WTC11 (cell line): ENCODE data around the gene TEX101. TPM values are rescaled to one million over a fixed set of nuclear protein-coding genes. Genes with fewer than 3 reads are reported as not detected.

ENCODE experiments used
- ATAC-seq: fragments of 200-7000 bp; cut with Tn5 transposase; 2 replicates; pipeline ENCODE4 v1.10.0; 2021; ENCODE audit warnings: mild to moderate bottlenecking, moderate library complexity
- CTCF ChIA-PET: fragments of 300-600 bp; sonication (Branson Sonifier 250); formaldehyde crosslinking; loops from one replicate; lab custom pipeline; 2021; ENCODE audit warnings: antibody characterized with exemption; lab: Charles Lee
- POLR2A ChIA-PET: fragments of 350-600 bp; sonication (Branson Sonifier 250); formaldehyde crosslinking; loops from one replicate; lab custom pipeline; 2021; ENCODE audit warnings: antibody characterized with exemption; lab: Charles Lee
- DNase-seq: peaks from one replicate; pipeline ENCODE4 v3.0.0; 2021; ENCODE audit warnings: low spot score
- H3K27ac Mint-ChIP-seq: 2 replicates; pipeline ENCODE4 v1.8.0; 2021; ENCODE audit warnings: mixed read lengths
- H3K27me3 Mint-ChIP-seq: 2 replicates; pipeline ENCODE4 v1.8.0; 2021; ENCODE audit warnings: low read depth, mild to moderate bottlenecking, moderate library complexity, mixed read lengths
- H3K36me3 Mint-ChIP-seq: 2 replicates; pipeline ENCODE4 v1.8.0; 2021; ENCODE audit warnings: mixed read lengths
- H3K4me1 Mint-ChIP-seq: 2 replicates; pipeline ENCODE4 v1.8.0; 2022; ENCODE audit warnings: mixed read lengths
- H3K4me3 Mint-ChIP-seq: 2 replicates; pipeline ENCODE4 v1.8.0; 2021; ENCODE audit warnings: mild to moderate bottlenecking, moderate library complexity, mixed read lengths
- H3K9me3 Mint-ChIP-seq: 2 replicates; pipeline ENCODE4 v1.8.0; 2021; ENCODE audit warnings: mixed read lengths
- ERG ChIP-seq: fragments of 250-450 bp; sonication (Bioruptor Pico); IDR thresholded peaks from 2 replicates; pipeline ENCODE4 v1.8.0; 2021; ENCODE audit warnings: mild to moderate bottlenecking
- RORB ChIP-seq: fragments of 250-450 bp; sonication (Bioruptor Pico); IDR thresholded peaks from 2 replicates; pipeline ENCODE4 v1.9.0; 2021; ENCODE audit warnings: mild to moderate bottlenecking
- SOX15 ChIP-seq: fragments of 250-450 bp; sonication (Bioruptor Pico); IDR thresholded peaks from 2 replicates; pipeline ENCODE4 v1.9.0; 2021; ENCODE audit warnings: mild to moderate bottlenecking
- TEAD1 ChIP-seq: sonication (generic); formaldehyde crosslinking; IDR thresholded peaks from 2 replicates; pipeline ENCODE4 v1.8.0; 2022; ENCODE audit warnings: mild to moderate bottlenecking, missing genetic modification reagents
- ZNF121 ChIP-seq: sonication (generic); formaldehyde crosslinking; IDR thresholded peaks from 2 replicates; pipeline ENCODE4 v1.8.0; 2023; ENCODE audit warnings: missing genetic modification reagents
- ZNF219 ChIP-seq: sonication (generic); formaldehyde crosslinking; IDR thresholded peaks from 2 replicates; pipeline ENCODE4 v1.8.0; 2023; ENCODE audit warnings: missing genetic modification reagents, mild to moderate bottlenecking, borderline replicate concordance
- ZNF416 ChIP-seq: fragments of 250-450 bp; sonication (Bioruptor Pico); IDR thresholded peaks from 2 replicates; pipeline ENCODE4 v1.9.0; 2021; ENCODE audit warnings: mild to moderate bottlenecking, inconsistent platforms
- ZNF512 ChIP-seq: sonication (generic); formaldehyde crosslinking; IDR thresholded peaks from 2 replicates; pipeline ENCODE4 v1.8.1; 2022; ENCODE audit warnings: missing genetic modification reagents, borderline replicate concordance
- total RNA-seq: library from RNA; stranded (reverse); gene quantifications from 3 replicates; pipeline ENCODE4 v1.2.3, GENCODE V29; 2021
- TF ChIP-seq, protein P1 (sequence below): fragments of 250-450 bp; sonication (Bioruptor Pico); IDR thresholded peaks from 2 replicates; pipeline ENCODE4 v1.9.0; 2021; ENCODE audit warnings: mild to moderate bottlenecking, borderline replicate concordance
- TF ChIP-seq, protein P2 (sequence below): sonication (generic); formaldehyde crosslinking; IDR thresholded peaks from 2 replicates; pipeline ENCODE4 v1.8.1; 2023; ENCODE audit warnings: mild to moderate bottlenecking, moderate library complexity, missing genetic modification reagents
- TF ChIP-seq, protein P3 (sequence below): sonication (generic); formaldehyde crosslinking; IDR thresholded peaks from 2 replicates; pipeline ENCODE4 v1.8.1; 2022; ENCODE audit warnings: low read depth, missing genetic modification reagents, borderline replicate concordance

TEX101 gene
- total RNA-seq, 1 experiment from 2014 or later: not detected

- TF ChIP-seq, protein P1, sequence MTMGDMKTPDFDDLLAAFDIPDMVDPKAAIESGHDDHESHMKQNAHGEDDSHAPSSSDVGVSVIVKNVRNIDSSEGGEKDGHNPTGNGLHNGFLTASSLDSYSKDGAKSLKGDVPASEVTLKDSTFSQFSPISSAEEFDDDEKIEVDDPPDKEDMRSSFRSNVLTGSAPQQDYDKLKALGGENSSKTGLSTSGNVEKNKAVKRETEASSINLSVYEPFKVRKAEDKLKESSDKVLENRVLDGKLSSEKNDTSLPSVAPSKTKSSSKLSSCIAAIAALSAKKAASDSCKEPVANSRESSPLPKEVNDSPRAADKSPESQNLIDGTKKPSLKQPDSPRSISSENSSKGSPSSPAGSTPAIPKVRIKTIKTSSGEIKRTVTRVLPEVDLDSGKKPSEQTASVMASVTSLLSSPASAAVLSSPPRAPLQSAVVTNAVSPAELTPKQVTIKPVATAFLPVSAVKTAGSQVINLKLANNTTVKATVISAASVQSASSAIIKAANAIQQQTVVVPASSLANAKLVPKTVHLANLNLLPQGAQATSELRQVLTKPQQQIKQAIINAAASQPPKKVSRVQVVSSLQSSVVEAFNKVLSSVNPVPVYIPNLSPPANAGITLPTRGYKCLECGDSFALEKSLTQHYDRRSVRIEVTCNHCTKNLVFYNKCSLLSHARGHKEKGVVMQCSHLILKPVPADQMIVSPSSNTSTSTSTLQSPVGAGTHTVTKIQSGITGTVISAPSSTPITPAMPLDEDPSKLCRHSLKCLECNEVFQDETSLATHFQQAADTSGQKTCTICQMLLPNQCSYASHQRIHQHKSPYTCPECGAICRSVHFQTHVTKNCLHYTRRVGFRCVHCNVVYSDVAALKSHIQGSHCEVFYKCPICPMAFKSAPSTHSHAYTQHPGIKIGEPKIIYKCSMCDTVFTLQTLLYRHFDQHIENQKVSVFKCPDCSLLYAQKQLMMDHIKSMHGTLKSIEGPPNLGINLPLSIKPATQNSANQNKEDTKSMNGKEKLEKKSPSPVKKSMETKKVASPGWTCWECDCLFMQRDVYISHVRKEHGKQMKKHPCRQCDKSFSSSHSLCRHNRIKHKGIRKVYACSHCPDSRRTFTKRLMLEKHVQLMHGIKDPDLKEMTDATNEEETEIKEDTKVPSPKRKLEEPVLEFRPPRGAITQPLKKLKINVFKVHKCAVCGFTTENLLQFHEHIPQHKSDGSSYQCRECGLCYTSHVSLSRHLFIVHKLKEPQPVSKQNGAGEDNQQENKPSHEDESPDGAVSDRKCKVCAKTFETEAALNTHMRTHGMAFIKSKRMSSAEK (CRISPR knock-in tag): no peak
- TF ChIP-seq TEAD1 (no peak), SOX15 (CRISPR knock-in tag) (no peak), RORB (CRISPR knock-in tag) (no peak), ZNF416 (CRISPR knock-in tag) (no peak), ZNF219 (CRISPR knock-in tag) (no peak)
These were observed 9.1 kb downstream of the TEX101 start (continued) for GRCh38 chr19:43423779-43424178.

DNA sequence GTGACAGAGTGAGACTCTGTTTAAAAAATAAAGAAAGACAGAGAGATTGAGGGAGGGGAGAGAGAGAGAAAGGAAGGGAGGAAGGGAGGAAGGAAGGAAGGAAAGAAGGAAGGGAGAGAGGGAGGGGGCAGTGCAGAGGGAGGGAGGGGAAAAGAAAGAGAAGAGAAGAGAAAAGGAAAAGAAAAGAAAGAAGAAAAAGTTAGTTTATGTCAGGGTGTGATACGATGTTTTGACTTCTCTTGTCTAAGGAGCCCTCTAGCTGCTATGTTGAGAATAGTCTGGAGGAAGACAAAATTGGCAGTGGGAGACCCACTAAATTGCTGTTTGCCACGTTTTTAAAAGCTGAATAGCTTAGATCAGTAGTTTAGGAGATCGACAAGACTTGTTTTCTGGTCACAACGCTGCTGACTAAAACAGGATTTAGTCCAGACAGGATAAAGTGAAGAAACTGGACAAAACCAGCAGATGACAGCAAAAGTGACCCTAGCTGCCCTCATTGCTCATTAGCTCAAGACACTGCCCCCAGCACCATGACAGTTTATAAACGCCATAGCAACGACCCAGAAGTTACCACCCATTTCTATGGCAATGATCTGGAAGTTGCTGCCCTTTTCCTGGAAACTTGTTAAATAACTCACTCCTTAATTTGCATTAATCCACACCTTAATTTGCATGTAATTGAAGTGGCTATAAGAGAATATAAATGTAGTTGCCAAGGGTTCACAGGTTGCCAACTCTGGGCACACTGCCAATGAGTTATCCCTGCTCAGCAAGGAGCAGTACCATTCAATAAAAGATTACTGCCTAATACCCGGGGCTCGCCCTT is 11.1 kb downstream of the TEX101 start:
- no peak overlapping the region for H3K4me3 Mint-ChIP-seq
- CTCF ChIA-PET: interaction anchor here (0.6 to 2.1 kb wide), 29 partner anchors 9 to 384 kb away, joined by 3 to 14 read pairs (median 4); partner anchors contain the start of genes IRGQ, ZNF575 and ZNF576
- no peak for DNase-seq
- no peak overlapping the region for H3K27ac Mint-ChIP-seq
- ATAC-seq: peak; percentile 67
- no peaks in the 10 kb centered on the region for H3K9me3 Mint-ChIP-seq
- TF ChIP-seq ZNF512 (CRISPR knock-in tag) (peak; percentile 85; the same call in 1 of the 2 replicates), RORB (CRISPR knock-in tag) (no peak)
- H3K4me1 Mint-ChIP-seq: peaks cover 32% of the 10 kb centered on the region
- no peaks in the 10 kb centered on the region for H3K36me3 Mint-ChIP-seq
- no peaks in the 10 kb centered on the region for H3K27me3 Mint-ChIP-seq
- POLR2A ChIA-PET: no interaction called here

DNA sequence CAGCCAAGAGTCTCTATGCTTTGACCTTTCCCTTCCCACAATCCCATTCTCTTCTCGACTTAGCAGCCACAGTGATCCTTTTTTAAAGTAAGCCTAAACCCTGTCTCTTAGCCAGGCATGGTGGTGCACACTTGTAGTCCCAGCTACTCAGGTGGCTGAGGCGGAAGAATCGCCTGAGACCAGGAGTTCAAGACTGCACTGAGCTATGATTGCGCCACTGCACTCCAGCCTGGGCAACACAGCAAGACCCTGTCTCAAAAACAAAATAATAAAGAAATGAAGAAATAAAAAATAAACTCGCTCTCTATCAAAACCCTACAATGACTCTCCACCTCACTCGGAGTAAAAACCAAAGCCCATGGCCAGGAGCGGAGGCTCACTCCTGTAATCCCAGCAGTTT is 14.7 kb downstream of the TEX101 start:
- Mint-ChIP-seq H3K27me3 (no peaks in the 10 kb centered on the region), H3K36me3 (no peaks in the 10 kb centered on the region), H3K27ac (no peak overlapping the region), H3K4me3 (no peak overlapping the region), H3K4me1 (peaks cover 25% of the 10 kb centered on the region), H3K9me3 (no peaks in the 10 kb centered on the region)
- ChIA-PET POLR2A (no interaction called here), CTCF (interaction anchor here (0.9 to 6.0 kb wide), 3 partner anchors 18 to 90 kb away, joined by 3 to 39 read pairs (median 8); no protein-coding TSS in a partner anchor)
- ATAC-seq (no peak), DNase-seq (no peak)
- TF ChIP-seq ERG (CRISPR knock-in tag): no peak
- TF ChIP-seq ZNF121 (CRISPR knock-in tag): peak; percentile 58; the same call in 1 of the 2 replicates

DNA sequence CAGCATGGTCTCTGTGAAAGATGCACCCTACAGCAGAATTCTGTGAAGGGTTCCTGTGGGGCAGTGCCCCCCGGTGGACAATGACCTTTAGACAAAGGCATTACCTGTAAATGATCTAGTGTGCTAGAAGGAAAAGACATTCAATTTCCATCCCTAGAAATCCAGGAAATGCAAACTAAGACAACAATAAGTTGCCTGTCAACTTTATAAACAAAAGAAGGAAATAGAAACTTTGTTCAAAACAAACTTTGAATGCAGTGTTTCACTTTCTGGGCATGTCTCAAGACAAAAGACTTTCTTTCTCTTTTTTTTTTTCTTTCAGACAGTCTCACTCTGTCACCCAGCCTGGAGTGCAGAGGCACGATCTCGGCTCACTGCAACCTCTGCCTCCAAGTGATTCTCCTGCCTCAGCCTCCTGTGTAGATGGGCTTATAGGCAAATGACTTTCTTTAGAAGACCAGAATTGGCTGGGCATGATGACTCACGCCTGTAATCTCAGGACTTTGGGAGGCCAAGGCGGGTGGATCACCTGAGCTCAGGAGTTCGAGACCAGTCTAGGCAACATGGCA is 15.5 kb downstream of the TEX101 start:
- H3K4me3 Mint-ChIP-seq: no peak overlapping the region
- POLR2A ChIA-PET: no interaction called here
- H3K4me1 Mint-ChIP-seq: peaks cover 21% of the 10 kb centered on the region
- ATAC-seq: peak; percentile 44; the same call in 1 of the 2 replicates
- H3K27me3 Mint-ChIP-seq: no peaks in the 10 kb centered on the region
- H3K27ac Mint-ChIP-seq: peak overlapping the region; percentile 29; the same call in 1 of the 2 replicates
- no peaks in the 10 kb centered on the region for H3K9me3 Mint-ChIP-seq
- CTCF ChIA-PET: interaction anchor here (3.5 to 6.0 kb wide), 2 partner anchors 17 to 90 kb away, joined by 34 to 39 read pairs; no protein-coding TSS in a partner anchor
- peak; percentile 57 for DNase-seq
- TF ChIP-seq, protein P2, sequence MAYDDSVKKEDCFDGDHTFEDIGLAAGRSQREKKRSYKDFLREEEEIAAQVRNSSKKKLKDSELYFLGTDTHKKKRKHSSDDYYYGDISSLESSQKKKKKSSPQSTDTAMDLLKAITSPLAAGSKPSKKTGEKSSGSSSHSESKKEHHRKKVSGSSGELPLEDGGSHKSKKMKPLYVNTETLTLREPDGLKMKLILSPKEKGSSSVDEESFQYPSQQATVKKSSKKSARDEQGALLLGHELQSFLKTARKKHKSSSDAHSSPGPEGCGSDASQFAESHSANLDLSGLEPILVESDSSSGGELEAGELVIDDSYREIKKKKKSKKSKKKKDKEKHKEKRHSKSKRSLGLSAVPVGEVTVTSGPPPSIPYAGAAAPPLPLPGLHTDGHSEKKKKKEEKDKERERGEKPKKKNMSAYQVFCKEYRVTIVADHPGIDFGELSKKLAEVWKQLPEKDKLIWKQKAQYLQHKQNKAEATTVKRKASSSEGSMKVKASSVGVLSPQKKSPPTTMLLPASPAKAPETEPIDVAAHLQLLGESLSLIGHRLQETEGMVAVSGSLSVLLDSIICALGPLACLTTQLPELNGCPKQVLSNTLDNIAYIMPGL (CRISPR knock-in tag): no peak
- TF ChIP-seq, protein P3, sequence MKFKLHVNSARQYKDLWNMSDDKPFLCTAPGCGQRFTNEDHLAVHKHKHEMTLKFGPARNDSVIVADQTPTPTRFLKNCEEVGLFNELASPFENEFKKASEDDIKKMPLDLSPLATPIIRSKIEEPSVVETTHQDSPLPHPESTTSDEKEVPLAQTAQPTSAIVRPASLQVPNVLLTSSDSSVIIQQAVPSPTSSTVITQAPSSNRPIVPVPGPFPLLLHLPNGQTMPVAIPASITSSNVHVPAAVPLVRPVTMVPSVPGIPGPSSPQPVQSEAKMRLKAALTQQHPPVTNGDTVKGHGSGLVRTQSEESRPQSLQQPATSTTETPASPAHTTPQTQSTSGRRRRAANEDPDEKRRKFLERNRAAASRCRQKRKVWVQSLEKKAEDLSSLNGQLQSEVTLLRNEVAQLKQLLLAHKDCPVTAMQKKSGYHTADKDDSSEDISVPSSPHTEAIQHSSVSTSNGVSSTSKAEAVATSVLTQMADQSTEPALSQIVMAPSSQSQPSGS (CRISPR knock-in tag): no peak
- H3K36me3 Mint-ChIP-seq: no peaks in the 10 kb centered on the region
